GM12878 (cell line): Measurements from ENCODE around the gene VAT1. TPM values are rescaled to one million over a fixed set of nuclear protein-coding genes. Genes with fewer than 3 reads are reported as not detected.

Experiments used
- CBFB ChIP-seq: IDR thresholded peaks from 2 replicates; pipeline ENCODE4 v1.6.1; 2016; ENCODE audit warnings: antibody characterized with exemption, low read depth
- CBX5 ChIP-seq: sonication (generic); IDR thresholded peaks from 2 replicates; pipeline ENCODE4 v1.6.1; 2016; ENCODE audit warnings: low read depth, moderate library complexity, mild to moderate bottlenecking, inconsistent platforms
- FOXK2 ChIP-seq: fragments of 450-650 bp; IDR thresholded peaks from 2 replicates; pipeline ENCODE4 v1.6.1; 2017; ENCODE audit warnings: mild to moderate bottlenecking, moderate library complexity
- FOXM1 ChIP-seq: IDR thresholded peaks from 2 replicates; pipeline ENCODE4 v1.6.1; 2012; ENCODE audit warnings: low read depth, mild to moderate bottlenecking, inconsistent platforms, low read length, moderate library complexity
- GATAD2B ChIP-seq: fragments of 450-650 bp; conservative IDR thresholded peaks from 2 replicates; pipeline ENCODE4 v1.6.1; 2017; ENCODE audit warnings: low read depth, mild to moderate bottlenecking, moderate library complexity
- IRF3 ChIP-seq: fragments of 450-650 bp; IDR thresholded peaks from 2 replicates; pipeline ENCODE4 v1.6.1; 2014; ENCODE audit warnings: mild to moderate bottlenecking
- KLF5 ChIP-seq: fragments of 450-650 bp; IDR thresholded peaks from 2 replicates; pipeline ENCODE4 v1.6.1; 2014; ENCODE audit warnings: mild to moderate bottlenecking; ENCODE audit not compliant: partially characterized antibody
- MTA3 ChIP-seq: IDR thresholded peaks from 2 replicates; pipeline ENCODE4 v1.6.1; 2012; ENCODE audit warnings: low read length, inconsistent platforms, borderline replicate concordance
- MXI1 ChIP-seq: fragments of 150-350 bp; IDR thresholded peaks from 2 replicates; pipeline ENCODE4 v1.6.1; 2011; ENCODE audit warnings: low read depth, mild to moderate bottlenecking, inconsistent platforms, low read length, improper control_type of control experiment
- MYC ChIP-seq: IDR thresholded peaks from 2 replicates; pipeline ENCODE4 v1.6.1; 2011; ENCODE audit warnings: mild to moderate bottlenecking, low read length, moderate library complexity, inconsistent platforms; ENCODE audit not compliant: insufficient read depth, insufficient replicate concordance, insufficient read length, severe bottlenecking
- PAX8 ChIP-seq: fragments of 450-650 bp; IDR thresholded peaks from 2 replicates; pipeline ENCODE4 v1.6.1; 2017; ENCODE audit warnings: mild to moderate bottlenecking, moderate library complexity
- POU2F2 ChIP-seq: IDR thresholded peaks from 3 replicates; pipeline ENCODE4 v1.6.1; 2011; ENCODE audit warnings: low read depth, mild to moderate bottlenecking, low read length, borderline replicate concordance
- RBBP5 ChIP-seq: fragments of 200-600 bp; sonication (generic); conservative IDR thresholded peaks from 2 replicates; pipeline ENCODE4 v1.6.1; 2016
- RCOR1 ChIP-seq: conservative IDR thresholded peaks from 2 replicates; pipeline ENCODE4 v1.6.1; 2012; ENCODE audit warnings: low read depth, low read length, improper control_type of control experiment
- SMC3 ChIP-seq: IDR thresholded peaks from 2 replicates; pipeline ENCODE4 v1.6.1; 2011; ENCODE audit warnings: low read length, improper control_type of control experiment, borderline replicate concordance
- SREBF2 ChIP-seq: IDR thresholded peaks from 2 replicates; pipeline ENCODE4 v1.6.1; 2012; ENCODE audit warnings: mild to moderate bottlenecking, low read length
- STAT3 ChIP-seq: IDR thresholded peaks from 2 replicates; pipeline ENCODE4 v1.6.1; 2011; ENCODE audit warnings: low read depth, low read length, improper control_type of control experiment
- TCF3 ChIP-seq: IDR thresholded peaks from 2 replicates; pipeline ENCODE4 v1.6.1; 2012; ENCODE audit warnings: low read depth, mild to moderate bottlenecking, low read length, borderline replicate concordance; ENCODE audit not compliant: insufficient read depth
- TCF7 ChIP-seq: IDR thresholded peaks from 2 replicates; pipeline ENCODE4 v1.6.1; 2014; ENCODE audit warnings: antibody characterized with exemption, borderline replicate concordance
- ZNF24 ChIP-seq: fragments of 450-650 bp; IDR thresholded peaks from 2 replicates; pipeline ENCODE4 v1.6.1; 2017; ENCODE audit warnings: antibody characterized with exemption, mild to moderate bottlenecking
- ZNF274 ChIP-seq: IDR thresholded peaks from one replicate; pipeline ENCODE4 v1.8.0; 2011; ENCODE audit not compliant: insufficient read length, insufficient read depth
- polyA plus RNA-seq, 11 experiments: library from polyadenylated mRNA; depleted of rRNA in 4 of 11; unstranded in 6 of 11; stranded (reverse) in 5 of 11; fragments of >200 nt; fragmentation: Nextera tagmentation in 4 of 11; fragmentation: Illumina TruSeq in 1 of 11; extraction: Ambion mirVana in 4 of 11; extraction: Trizol in 1 of 11; gene quantifications; 1 replicate in 1 of 11; 2 replicates in 10 of 11; pipeline versions ENCODE4 v1.2.1 to v1.2.3, GENCODE V29; 2011 to 2016; ENCODE audit warnings: inconsistent platforms in 2 of 11, missing spikeins in 2 of 11, low read depth in 1 of 11
- total RNA-seq, 4 experiments: library from RNA; depleted of rRNA in 3 of 4; stranded (reverse); fragments of >200 nt in 3 of 4; fragmentation: Illumina TruSeq in 1 of 4; extraction: Trizol in 1 of 4; gene quantifications; 2 replicates each; pipeline versions ENCODE4 v1.2.1 to v1.2.3, GENCODE V29; 2013 to 2021
- TF ChIP-seq, protein P1 (sequence below): fragments of 450-650 bp; IDR thresholded peaks from 2 replicates; pipeline ENCODE4 v1.6.1; 2016; ENCODE audit warnings: mild to moderate bottlenecking
- TF ChIP-seq, protein P2 (sequence below): IDR thresholded peaks from 2 replicates; pipeline ENCODE4 v1.6.1; 2012; ENCODE audit warnings: low read depth, low read length, improper control_type of control experiment
- TF ChIP-seq, protein P3 (sequence below): fragments of 450-650 bp; formaldehyde crosslinking; IDR thresholded peaks from 2 replicates; pipeline ENCODE4 v1.4.0; 2022; ENCODE audit warnings: mild to moderate bottlenecking, moderate library complexity
- TF ChIP-seq, protein P4 (sequence below): IDR thresholded peaks from 2 replicates; pipeline ENCODE4 v1.6.1; 2011; ENCODE audit warnings: borderline replicate concordance, low read depth, mild to moderate bottlenecking, moderate library complexity, mixed read lengths, low read length; ENCODE audit not compliant: insufficient read depth; ENCODE audit errors: extremely low read length

Gene VAT1
- total and polyA plus RNA-seq, 10 of the 15 experiments (the other 5 are each of a cell fraction or from before 2014, with no cell fraction given): 5.0 to 19.8 (median 8.2) TPM

- peak; percentile 66; the same call in 2 of the 3 replicates for TF ChIP-seq POU2F2
- no peak for TF ChIP-seq STAT3
- no peak for TF ChIP-seq TCF3
- TF ChIP-seq, protein P1, sequence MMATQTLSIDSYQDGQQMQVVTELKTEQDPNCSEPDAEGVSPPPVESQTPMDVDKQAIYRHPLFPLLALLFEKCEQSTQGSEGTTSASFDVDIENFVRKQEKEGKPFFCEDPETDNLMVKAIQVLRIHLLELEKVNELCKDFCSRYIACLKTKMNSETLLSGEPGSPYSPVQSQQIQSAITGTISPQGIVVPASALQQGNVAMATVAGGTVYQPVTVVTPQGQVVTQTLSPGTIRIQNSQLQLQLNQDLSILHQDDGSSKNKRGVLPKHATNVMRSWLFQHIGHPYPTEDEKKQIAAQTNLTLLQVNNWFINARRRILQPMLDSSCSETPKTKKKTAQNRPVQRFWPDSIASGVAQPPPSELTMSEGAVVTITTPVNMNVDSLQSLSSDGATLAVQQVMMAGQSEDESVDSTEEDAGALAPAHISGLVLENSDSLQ: no peak
- no peak; the same call in 1 of the 2 replicates for TF ChIP-seq MTA3
- no peak for TF ChIP-seq CBX5
- TF ChIP-seq GATAD2B: no peak
- TF ChIP-seq, protein P2, sequence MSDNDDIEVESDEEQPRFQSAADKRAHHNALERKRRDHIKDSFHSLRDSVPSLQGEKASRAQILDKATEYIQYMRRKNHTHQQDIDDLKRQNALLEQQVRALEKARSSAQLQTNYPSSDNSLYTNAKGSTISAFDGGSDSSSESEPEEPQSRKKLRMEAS: no peak
- no peak for TF ChIP-seq FOXM1
- TF ChIP-seq ZNF274: no peak
- no peak for TF ChIP-seq KLF5
- TF ChIP-seq PAX8: no peak
- no peak for TF ChIP-seq MYC
- TF ChIP-seq MXI1: no peak
- TF ChIP-seq FOXK2: no peak
- no peak; the same call in 1 of the 2 replicates for TF ChIP-seq TCF7
- no peak; the same call in 1 of the 2 replicates for TF ChIP-seq ZNF24
- TF ChIP-seq IRF3: no peak
- TF ChIP-seq RBBP5: no peak
- TF ChIP-seq, protein P3, sequence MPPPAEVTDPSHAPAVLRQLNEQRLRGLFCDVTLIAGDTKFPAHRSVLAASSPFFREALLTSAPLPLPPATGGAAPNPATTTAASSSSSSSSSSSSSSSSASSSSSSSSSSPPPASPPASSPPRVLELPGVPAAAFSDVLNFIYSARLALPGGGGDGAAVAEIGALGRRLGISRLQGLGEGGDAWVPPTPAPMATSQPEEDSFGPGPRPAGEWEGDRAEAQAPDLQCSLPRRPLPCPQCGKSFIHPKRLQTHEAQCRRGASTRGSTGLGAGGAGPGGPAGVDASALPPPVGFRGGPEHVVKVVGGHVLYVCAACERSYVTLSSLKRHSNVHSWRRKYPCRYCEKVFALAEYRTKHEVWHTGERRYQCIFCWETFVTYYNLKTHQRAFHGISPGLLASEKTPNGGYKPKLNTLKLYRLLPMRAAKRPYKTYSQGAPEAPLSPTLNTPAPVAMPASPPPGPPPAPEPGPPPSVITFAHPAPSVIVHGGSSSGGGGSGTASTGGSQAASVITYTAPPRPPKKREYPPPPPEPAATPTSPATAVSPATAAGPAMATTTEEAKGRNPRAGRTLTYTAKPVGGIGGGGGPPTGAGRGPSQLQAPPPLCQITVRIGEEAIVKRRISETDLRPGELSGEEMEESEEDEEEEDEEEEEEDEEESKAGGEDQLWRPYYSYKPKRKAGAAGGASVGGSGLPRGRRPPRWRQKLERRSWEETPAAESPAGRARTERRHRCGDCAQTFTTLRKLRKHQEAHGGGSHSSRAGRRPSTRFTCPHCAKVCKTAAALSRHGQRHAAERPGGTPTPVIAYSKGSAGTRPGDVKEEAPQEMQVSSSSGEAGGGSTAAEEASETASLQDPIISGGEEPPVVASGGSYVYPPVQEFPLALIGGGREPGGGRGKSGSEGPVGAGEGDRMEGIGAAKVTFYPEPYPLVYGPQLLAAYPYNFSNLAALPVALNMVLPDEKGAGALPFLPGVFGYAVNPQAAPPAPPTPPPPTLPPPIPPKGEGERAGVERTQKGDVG: no peak
- no peak for TF ChIP-seq SMC3
- TF ChIP-seq RCOR1: peak; percentile 79; the same call in 1 of the 2 replicates
- TF ChIP-seq, protein P4, sequence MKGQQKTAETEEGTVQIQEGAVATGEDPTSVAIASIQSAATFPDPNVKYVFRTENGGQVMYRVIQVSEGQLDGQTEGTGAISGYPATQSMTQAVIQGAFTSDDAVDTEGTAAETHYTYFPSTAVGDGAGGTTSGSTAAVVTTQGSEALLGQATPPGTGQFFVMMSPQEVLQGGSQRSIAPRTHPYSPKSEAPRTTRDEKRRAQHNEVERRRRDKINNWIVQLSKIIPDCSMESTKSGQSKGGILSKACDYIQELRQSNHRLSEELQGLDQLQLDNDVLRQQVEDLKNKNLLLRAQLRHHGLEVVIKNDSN: no peak
- no peak for TF ChIP-seq CBFB
- TF ChIP-seq SREBF2: no peak
Observed at GRCh38 chr17:42985225-42985624, 37.0 kb downstream of the VAT1 start (continued).
